T-helper 2 cell treated with Interferon-gamma antibody and Interleukin-4, amounts not matched to agents 100 ng/mL and 5 ng/mL, for 36 hours (primary cell): ENCODE measurements around the gene FAM24B. TPM values are rescaled to one million over a fixed set of nuclear protein-coding genes. Genes with fewer than 3 reads are reported as not detected.
"Not testable (repeated sequence)": the region's sequence is repeated elsewhere in the genome, so short reads cannot be mapped to it uniquely, and the experiment has no call there.

ENCODE experiments used
- intact Hi-C: fragments of 100-400 bp; cut with micrococcal nuclease; formaldehyde crosslinking; loops from one replicate; pipeline ENCODE4 v1.15.1; 2023
- total RNA-seq: library from RNA; stranded (reverse); gene quantifications from 2 replicates; pipeline ENCODE4 v1.2.3, GENCODE V29; 2022

Gene FAM24B
- total RNA-seq, 1 donor from 2014 or later, result 18.8 TPM

DNA sequence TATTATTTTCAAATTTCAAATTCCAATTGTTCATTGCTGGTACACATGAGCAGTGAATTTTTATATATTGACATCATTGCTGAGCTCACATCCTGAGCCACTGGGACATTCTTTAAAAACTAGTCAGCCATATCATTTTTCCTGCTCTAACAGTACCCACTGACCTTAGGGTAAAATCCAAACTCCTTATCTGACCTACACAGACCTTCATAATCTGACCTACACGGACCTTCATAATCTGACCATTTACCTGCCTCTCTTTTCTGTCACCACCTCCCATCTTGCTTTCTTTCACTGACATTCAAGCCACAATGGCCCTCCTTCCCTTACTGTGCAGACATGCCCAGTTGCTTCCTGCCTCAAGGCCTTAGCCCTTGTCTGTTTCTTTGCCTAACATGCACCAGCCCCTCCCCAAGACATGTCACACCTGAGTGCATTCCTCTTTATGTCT, 17.6 kb downstream of the FAM24B start:
- intact Hi-C loops, result no loop called here

GRCh38 chr10:122859527-122859926, 19.9 kb downstream of the FAM24B start:
- intact Hi-C loops, result no loop called here

GRCh38 chr10:122858042-122858441, 21.3 kb downstream of the FAM24B start:
- intact Hi-C loops, result not testable (repeated sequence)

DNA sequence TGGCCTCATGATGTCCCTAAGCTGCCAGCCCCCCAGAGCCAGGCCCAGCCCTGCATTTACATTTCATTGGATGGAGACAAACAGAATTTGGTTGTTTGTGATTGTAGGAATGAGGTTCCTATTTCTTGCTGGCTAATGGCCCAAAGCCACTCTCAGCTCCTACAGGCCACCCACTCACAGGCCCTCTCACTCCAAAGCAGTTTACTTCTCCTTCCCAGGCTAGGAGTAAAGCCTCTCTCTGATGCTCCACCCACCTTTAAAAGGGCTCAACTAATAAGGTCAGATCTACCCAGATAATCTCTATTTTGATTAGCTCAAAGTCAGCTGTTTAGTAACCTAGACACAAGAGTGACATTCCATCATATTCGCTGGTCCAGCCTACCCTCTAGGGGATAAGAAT, 22.5 kb downstream of the FAM24B start:
- intact Hi-C loops, result no loop called here

- intact Hi-C loops, result no loop called here
Observed at GRCh38 chr10:122855745-122856144, 23.6 kb downstream of the FAM24B start.

DNA sequence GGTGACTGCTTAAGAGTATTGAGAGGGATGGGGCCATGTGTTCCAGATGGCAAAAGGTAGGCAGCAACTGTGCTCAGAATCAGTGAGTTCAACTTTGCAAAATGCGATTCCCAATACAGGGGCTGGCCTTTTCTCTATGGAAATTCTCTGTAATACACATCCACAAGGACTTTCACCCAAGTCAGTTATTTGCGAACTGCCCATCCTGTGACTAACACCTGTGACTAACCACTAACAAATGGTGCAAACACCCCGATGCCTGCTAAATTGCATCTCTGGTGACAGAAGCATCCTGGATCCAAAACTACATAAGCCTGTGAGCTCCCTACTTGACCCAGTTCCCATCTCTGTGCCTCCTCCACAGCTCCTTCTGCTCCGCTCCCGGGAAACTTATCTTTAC, 24.7 kb downstream of the FAM24B start:
- intact Hi-C loops, result no loop called here

DNA sequence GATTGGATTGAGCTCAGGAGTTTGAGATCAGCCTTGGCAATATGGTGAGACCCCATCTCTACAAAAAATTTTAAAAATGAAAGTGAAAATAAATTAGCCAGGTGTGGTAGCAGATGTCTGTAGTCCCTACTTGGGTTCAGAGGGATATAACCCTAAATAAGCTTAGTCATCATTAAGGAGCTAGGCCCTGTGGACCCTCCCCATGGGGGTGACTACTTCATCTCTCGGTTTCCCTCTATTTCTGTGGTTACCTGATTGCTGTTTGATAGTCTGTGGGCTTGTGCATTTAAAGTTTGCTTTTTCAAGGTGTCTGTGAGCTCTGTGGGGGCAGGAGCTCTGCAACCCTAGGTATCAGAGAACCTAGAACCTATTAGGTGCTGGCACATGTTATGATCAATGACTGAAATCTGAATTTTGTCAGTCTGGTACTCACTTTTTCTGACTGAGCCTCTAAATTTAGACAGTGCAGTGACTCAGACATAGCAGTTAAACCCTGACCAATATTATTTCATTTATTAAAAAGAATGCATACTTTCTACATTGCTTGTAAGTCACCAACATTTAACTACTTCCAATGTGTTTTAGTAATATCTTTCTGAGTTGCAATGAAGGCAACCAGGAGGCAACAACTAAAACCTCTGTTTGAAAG, 25.6 kb downstream of the FAM24B start:
- intact Hi-C loops, result no loop called here

GRCh38 chr10:122852261-122852660, 27.1 kb downstream of the FAM24B start:
- intact Hi-C loops, result no loop called here

DNA sequence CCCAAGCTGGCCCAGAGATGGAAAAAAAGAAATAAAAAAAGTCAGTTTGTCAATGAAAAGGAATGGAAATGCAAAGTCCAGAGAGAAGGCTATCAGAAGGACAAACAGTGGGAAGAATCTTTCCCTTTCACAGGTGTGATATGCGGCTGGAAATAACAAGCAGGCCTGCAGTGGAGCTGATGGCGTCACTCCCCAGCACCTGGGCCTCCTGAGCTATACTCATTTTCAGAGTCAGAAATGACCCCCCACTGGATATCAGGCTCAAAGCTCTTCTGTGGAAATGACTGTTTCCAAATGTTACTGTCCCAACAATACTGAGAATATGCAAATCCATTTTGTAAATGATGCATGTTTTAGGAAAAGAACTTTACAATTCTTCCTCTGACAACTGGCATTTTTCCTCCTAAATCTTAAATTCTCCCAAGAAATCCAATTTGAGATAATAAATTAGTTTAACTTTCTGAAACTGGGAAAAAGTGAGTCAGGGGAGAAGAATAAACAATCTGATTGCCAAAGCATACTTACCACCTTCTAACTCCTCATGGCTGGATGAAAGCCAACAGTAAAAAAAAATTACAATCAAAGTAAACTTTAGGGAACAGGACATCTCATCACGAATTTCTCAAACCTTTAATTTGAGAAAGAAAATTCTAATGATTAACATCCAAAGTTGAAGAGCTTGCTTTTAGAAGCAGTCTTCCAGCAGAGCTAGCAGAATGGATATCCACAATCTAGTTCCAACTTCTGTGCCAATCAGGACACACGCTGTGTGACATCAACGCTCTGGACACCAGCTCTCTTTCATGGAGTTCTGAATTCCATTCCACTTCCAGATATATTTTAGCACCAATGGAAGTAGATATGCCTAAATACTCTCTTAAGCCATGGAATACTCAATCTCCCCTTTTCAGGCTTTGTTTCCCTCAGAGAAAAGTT, 28.4 kb downstream of the FAM24B start:
- intact Hi-C loops, result no loop called here

DNA sequence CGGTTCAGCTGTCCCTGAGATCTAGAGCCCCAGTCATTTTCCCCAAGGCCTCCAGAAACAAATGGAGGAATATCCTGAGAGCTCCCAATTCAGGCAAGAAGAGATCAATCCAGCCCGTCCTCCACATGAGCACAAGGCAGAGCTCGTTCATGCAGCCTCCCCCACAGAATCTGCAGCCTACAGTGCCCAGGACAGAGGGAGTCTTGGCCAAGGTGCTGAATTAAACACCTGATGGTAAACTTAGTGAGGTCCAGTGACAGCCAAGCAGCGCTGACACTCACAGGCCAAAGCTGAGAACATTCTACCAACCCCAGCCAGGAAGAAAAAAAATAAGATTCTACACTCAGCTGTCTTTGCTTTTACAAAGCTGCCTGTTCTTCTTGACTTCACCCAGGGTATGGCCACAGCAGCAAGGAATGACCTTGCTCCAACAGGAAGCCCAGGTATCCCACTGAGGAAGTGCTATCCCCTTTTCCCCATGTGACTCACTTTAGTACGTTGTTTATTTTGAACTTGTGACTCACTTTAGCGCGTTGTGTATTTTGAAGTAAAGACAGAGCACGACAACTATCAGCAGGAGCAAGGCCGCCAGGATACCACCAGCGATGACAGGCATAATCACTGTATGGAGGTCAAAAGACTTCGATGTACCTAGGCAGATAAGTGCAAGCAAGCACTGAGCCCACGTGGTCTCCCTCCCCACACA, 29.3 kb downstream of the FAM24B start:
- intact Hi-C loops, result no loop called here

- intact Hi-C loops, result no loop called here
Observed at GRCh38 chr10:122849090-122849489, 30.3 kb downstream of the FAM24B start.

GRCh38 chr10:122847782-122848604, 31.4 kb downstream of the FAM24B start:
- intact Hi-C loops, result no loop called here

DNA sequence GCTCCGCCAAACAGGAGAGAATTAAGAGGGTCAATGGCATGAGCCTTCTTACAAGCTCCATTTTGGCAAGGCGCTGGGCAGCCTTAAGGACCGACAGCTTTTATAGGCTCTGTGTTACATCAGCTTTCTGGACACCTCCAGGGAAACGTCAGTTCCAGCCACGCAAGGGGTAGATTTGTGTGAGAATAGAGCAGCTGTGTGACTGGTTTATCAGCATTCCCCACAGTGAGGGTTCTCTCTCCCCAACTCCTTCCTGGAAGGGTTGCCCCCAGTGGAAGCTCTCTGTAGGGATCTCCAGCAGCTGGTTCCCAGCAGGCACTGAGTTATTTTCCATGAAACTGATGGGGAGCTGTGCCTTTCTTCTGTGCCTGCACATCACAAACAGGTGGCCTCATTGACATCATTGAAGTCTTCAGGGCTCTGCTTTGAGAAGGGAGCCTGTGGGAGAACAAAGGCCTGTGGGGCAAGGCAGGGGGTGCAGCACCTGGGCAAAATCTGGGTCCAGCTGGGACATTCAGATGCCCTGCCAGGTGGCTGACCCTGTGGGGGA, 33.5 kb downstream of the FAM24B start, which contains the start of gene CUZD1:
Gene CUZD1, minus strand, starts transcription at position 75 of the 550 bp plus-strand sequence. Its CDS starts 14 bp downstream, at position 61.
- intact Hi-C loops, result no loop called here

GRCh38 chr10:122844146-122844545, 35.2 kb downstream of the FAM24B start:
- intact Hi-C loops, result no loop called here

DNA sequence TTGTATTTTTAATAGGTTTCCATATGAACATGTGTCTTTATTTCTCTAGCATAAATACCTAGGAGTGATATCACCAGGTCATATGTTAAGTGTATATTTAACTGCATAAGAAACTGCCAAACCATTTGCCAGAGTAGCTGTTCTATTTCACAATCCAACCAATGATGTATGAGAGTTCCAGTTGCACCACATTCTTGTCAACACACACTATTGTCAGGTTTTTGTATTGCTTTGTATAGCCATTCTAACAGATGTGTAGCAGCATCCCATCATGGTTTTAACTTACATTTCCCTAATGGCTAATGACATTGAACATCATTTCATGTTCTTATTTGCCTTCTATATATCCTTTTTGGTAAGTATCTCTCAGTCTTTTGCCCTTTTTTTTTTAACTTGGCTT, 37.8 kb downstream of the FAM24B start:
- intact Hi-C loops, result no loop called here

GRCh38 chr10:122839505-122839904, 39.9 kb downstream of the FAM24B start:
- intact Hi-C loops, result no loop called here

DNA sequence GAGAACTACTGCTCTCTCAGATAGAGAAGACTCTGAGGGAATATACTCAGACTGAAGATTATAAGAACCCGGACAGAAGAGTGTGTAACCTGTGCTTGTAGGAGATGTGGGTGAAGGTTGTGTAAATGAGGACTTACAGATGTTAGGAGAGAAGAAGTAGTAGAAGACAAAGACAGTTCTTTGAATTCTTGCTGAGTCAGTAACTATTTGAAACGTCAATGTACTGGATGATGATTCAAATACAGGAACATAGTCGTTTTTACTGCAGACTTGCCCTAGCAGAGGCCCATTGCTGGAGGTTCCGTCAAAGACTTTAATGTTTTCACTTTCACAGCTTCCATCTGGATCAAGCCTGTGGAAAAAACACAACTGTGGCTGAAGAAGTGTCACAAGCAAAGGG, 40.5 kb downstream of the FAM24B start:
- intact Hi-C loops, result no loop called here

DNA sequence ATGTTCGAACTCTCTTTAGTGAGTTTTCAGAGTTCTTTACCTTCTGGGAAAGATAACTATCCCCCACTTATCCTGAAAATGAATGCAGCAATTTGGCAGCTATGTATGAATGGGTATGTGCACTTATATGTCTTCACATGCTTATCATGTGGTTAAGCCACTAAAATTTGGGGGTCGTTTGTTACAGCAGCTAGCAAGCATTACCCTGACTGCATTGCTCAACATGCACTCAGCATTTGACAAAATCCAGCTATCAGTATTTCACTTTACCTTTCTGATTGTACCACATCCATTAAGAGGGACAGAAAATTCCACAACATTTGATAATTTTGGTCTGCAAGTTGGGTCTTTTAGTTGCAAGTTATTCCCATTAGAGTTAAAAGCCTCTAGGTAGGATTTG, 43.5 kb downstream of the FAM24B start:
- intact Hi-C loops, result no loop called here

GRCh38 chr10:122830965-122831353, 48.4 kb downstream of the FAM24B start:
- intact Hi-C loops, result no loop called here

DNA sequence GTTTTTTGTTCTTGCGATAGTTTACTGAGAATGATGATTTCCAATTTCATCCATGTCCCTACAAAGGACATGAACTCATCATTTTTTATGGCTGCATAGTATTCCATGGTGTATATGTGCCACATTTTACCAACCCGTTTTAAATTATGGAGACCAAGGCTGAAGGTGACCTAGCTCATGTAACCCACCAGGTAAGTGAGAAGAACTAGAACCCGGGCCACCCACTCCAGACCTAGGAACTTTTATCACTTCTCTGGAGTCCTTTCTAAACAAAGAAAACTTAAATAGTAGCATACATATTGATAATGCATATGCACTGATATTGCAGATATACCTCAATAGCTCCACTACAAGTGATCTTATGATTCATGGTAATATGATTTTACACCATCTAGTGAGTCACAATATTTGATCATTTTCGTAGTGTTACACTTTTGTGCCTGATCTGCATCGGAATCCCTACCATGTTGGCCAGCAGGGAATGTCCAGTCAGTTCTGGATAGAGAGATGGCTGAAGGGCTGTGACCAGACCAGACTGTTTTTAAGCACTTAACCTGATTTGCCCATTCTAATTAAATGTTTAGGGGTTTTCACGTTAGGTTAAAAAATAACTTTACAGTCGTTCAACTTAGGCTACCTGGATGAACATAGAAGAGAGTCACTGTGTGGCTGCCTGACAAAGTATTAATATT, 49.0 kb downstream of the FAM24B start:
- intact Hi-C loops, result no loop called here
